HL-60 (cell line): Measurements from ENCODE around the gene NHLRC2.

Experiments
- DNase-seq, 2 experiments: peaks; one replicate each; pipeline ENCODE4 v3.0.0-alpha.2; 2010 to 2020; ENCODE audit warnings: low read depth in 1 of 2, low spot score in 1 of 2
- H3K27ac ChIP-seq: fragments of 250-450 bp; sonication (Bioruptor Pico); replicated peaks from 2 replicates; pipeline ENCODE4 v1.5.1; 2020; ENCODE audit warnings: mild to moderate bottlenecking, moderate library complexity
- H3K27me3 ChIP-seq: fragments of 250-450 bp; sonication (Bioruptor Pico); 2 replicates; pipeline ENCODE4 v1.5.1; 2021; ENCODE audit warnings: mild to moderate bottlenecking, moderate library complexity; ENCODE audit not compliant: insufficient read depth, poor library complexity, severe bottlenecking
- H3K4me3 ChIP-seq: replicated peaks from 2 replicates; pipeline ENCODE4 v1.5.1; 2011; ENCODE audit warnings: mild to moderate bottlenecking, control low read depth, low read length; ENCODE audit not compliant: insufficient read depth
- CTCF ChIP-seq: IDR thresholded peaks from one replicate; pipeline ENCODE4 v1.5.1; 2011; ENCODE audit warnings: low read length, control low read depth, inconsistent platforms; ENCODE audit not compliant: insufficient read depth
- GABPA ChIP-seq: IDR thresholded peaks from 2 replicates; pipeline ENCODE4 v1.6.1; 2012; ENCODE audit warnings: low read depth
- POLR2AphosphoS5 ChIP-seq: IDR thresholded peaks from 2 replicates; pipeline ENCODE4 v1.6.1; 2012; ENCODE audit warnings: low read depth
- REST ChIP-seq: IDR thresholded peaks from 2 replicates; pipeline ENCODE4 v1.6.1; 2012; ENCODE audit warnings: low read depth; ENCODE audit not compliant: insufficient replicate concordance
- SPI1 ChIP-seq: IDR thresholded peaks from 2 replicates; pipeline ENCODE4 v1.6.1; 2012; ENCODE audit warnings: low read depth, mild to moderate bottlenecking, borderline replicate concordance

Gene NHLRC2

GRCh38 chr10:113930482-113931057 lies 76.1 kb downstream of the NHLRC2 start:
- Histone ChIP-seq H3K27ac (no peak overlapping the region), H3K27me3 (no peaks in the 10 kb centered on the region)

GRCh38 chr10:113932854-113933253 lies 78.4 kb downstream of the NHLRC2 start:
- Histone ChIP-seq H3K27ac (no peak overlapping the region), H3K27me3 (no peaks in the 10 kb centered on the region), H3K4me3 (no peak overlapping the region)

More at GRCh38 chr10:113930482-113931057, 76.1 kb downstream of the NHLRC2 start:
- no peak overlapping the region for H3K4me3 ChIP-seq
- DNase-seq, result no peak
- TF ChIP-seq REST (no peak), SPI1 (no peak), GABPA (no peak), CTCF (no peak), POLR2AphosphoS5 (no peak)

More at GRCh38 chr10:113932854-113933253, 78.4 kb downstream of the NHLRC2 start:
- TF ChIP-seq POLR2AphosphoS5 (no peak), SPI1 (no peak), GABPA (no peak), REST (no peak), CTCF (no peak)
- no peak for DNase-seq
